Spleen (tissue), 11 donors: ENCODE measurements around the gene CACNA2D3. TPM values are rescaled to one million over a fixed set of nuclear protein-coding genes. Genes with fewer than 3 reads are reported as not detected.

ENCODE experiments used
- DNase-seq: peaks from one replicate; pipeline ENCODE4 v3.0.0-alpha.2; 2020
- H3K27ac ChIP-seq, 8 donors: fragments of 200-600 bp; sonication (generic) in 7 of 8; 1 replicate in 4 of 8; 2 replicates in 4 of 8; pipeline versions ENCODE4 v1.5.0 to v1.8.0; 2016 to 2021; ENCODE audit warnings: inconsistent platforms in 4 of 8, mild to moderate bottlenecking in 4 of 8, moderate library complexity in 1 of 8
- H3K27me3 ChIP-seq, 7 donors: fragments of 200-600 bp; sonication (generic) in 6 of 7; replicated peaks in 1 of 7; 1 replicate in 4 of 7; 2 replicates in 3 of 7; pipeline versions ENCODE4 v1.5.0 to v1.8.0; 2016 to 2021; ENCODE audit warnings: inconsistent platforms in 3 of 7, mild to moderate bottlenecking in 1 of 7
- H3K36me3 ChIP-seq, 6 donors: fragments of 200-600 bp; sonication (generic) in 5 of 6; 1 replicate in 4 of 6; 2 replicates in 2 of 6; pipeline versions ENCODE4 v1.5.0 to v1.8.0; 2016 to 2021; ENCODE audit warnings: inconsistent platforms in 2 of 6
- H3K4me1 ChIP-seq, 6 donors: fragments of 200-600 bp; sonication (generic) in 5 of 6; 1 replicate in 3 of 6; 2 replicates in 3 of 6; pipeline versions ENCODE4 v1.5.0 to v1.8.0; 2016 to 2021; ENCODE audit warnings: inconsistent platforms in 3 of 6
- H3K4me3 ChIP-seq, 8 donors: fragments of 200-600 bp; sonication (generic) in 7 of 8; 1 replicate in 4 of 8; 2 replicates in 4 of 8; pipeline versions ENCODE4 v1.5.0 to v1.8.0; 2016 to 2021; ENCODE audit warnings: inconsistent platforms in 4 of 8, mild to moderate bottlenecking in 4 of 8, moderate library complexity in 2 of 8
- H3K9me3 ChIP-seq, 8 donors: fragments of 200-600 bp; sonication (generic) in 7 of 8; 1 replicate in 4 of 8; 2 replicates in 4 of 8; pipeline versions ENCODE4 v1.5.0 to v1.8.0; 2016 to 2021; ENCODE audit warnings: inconsistent platforms in 4 of 8
- CTCF ChIP-seq, 11 experiments: fragments of 200-600 bp in 7 of 11; fragments of 450-650 bp in 4 of 11; sonication (generic) in 4 of 11; IDR thresholded peaks in 8 of 11; conservative IDR thresholded peaks in 3 of 11; 1 replicate in 7 of 11; 2 replicates in 4 of 11; pipeline versions ENCODE4 v1.4.0 to v1.8.0; 2016 to 2021; ENCODE audit warnings: antibody characterized with exemption in 11 of 11, inconsistent platforms in 4 of 11, mild to moderate bottlenecking in 1 of 11
- POLR2A ChIP-seq, 3 donors: fragments of 450-650 bp; IDR thresholded peaks; one replicate each; pipeline ENCODE4 v1.5.1; 2017; ENCODE audit warnings: antibody characterized with exemption in 3 of 3, mild to moderate bottlenecking in 1 of 3
- POLR2AphosphoS5 ChIP-seq, 3 donors: sonication (generic); formaldehyde crosslinking; IDR thresholded peaks; one replicate each; pipeline ENCODE4 v1.5.1; 2017; ENCODE audit warnings: antibody characterized with exemption in 3 of 3
- WGBS, 5 donors: extraction: QIAGEN DNeasy Blood & Tissue Kit in 3 of 5; methylation state at CpG; one replicate each; pipeline versions ENCODE4 v1.1.5 to v1.1.7; 2013 to 2018; 5-methylcytosine and 5-hydroxymethylcytosine counted together
- intact Hi-C: fragments of 100-400 bp; cut with DNase I; formaldehyde crosslinking; loops from one replicate; pipeline ENCODE4 v1.15.0; 2023; ENCODE audit warnings: low total_unique reads
- polyA plus RNA-seq, 3 donors: library from polyadenylated mRNA; stranded (reverse); fragments of 200-250 nt; gene quantifications; one replicate each; pipeline ENCODE4 v1.2.1, GENCODE V29; 2013
- total RNA-seq, 7 donors: library from RNA; depleted of rRNA in 3 of 7; stranded (reverse); fragments of >200 nt in 3 of 7; fragmentation: NEBNext Ultra II Directional in 4 of 7; extraction: Animal tissue kit (Norgen Biotek cat#: 25700) in 4 of 7; gene quantifications; one replicate each; pipeline versions ENCODE4 v1.1.0 to v1.2.1, GENCODE V29; 2016 to 2021
- donor health status: healthy with polysubstance abuse.
- donor health status: DM: no; HTN: no; CAD: no; lungs with moderate emphysema.
- donor health status: DM: no; HTN: no; CAD: no.
- donor health status: Bipolar disorder and iron deficiency.
- donor health status: healthy.
- donor health status: DM: no; HTN: no; CAD: no.
- donor health status: DM: yes; HTN: yes; CAD: no.

The CACNA2D3 gene
- total and polyA plus RNA-seq, 10 donors, result 0.83 to 4.9 (median 2.9) TPM

GRCh38 chr3:54850484-54851018 is 728.2 kb downstream of the CACNA2D3 start:
- 58 to 72% (median 71%) methylated on average over 2 of the region's 2 CpGs for WGBS, 5 donors
- intact Hi-C loops, result loop anchor here (10.0 kb wide), 1 partner anchor 1404 kb away; no protein-coding TSS in a partner anchor
- H3K36me3 ChIP-seq, result no peaks in the 10 kb centered on the region
- H3K27me3 ChIP-seq, result no peaks in the 10 kb centered on the region
- H3K4me3 ChIP-seq, result no peak overlapping the region
- TF ChIP-seq POLR2A (IDR thresholded peaks at IDR 0.05), result no peak
- TF ChIP-seq POLR2AphosphoS5 (IDR thresholded peaks at IDR 0.05), result no peak
- TF ChIP-seq CTCF (IDR thresholded peaks at IDR 0.05 in 8 of 11, conservative IDR thresholded peaks at IDR 0.05 in 3 of 11), result no peak
- no peak overlapping the region for H3K27ac ChIP-seq
- DNase-seq, result no peak
- no peaks in the 10 kb centered on the region for H3K9me3 ChIP-seq
- H3K4me1 ChIP-seq, result no peaks in the 10 kb centered on the region

- intact Hi-C loops, result loop anchor here (10.0 kb wide), 1 partner anchor 1401 kb away; no protein-coding TSS in a partner anchor
- Histone ChIP-seq H3K4me3 (no peak overlapping the region), H3K27me3 (no peaks in the 10 kb centered on the region), H3K36me3 (no peaks in the 10 kb centered on the region), H3K4me1 (peaks cover 0 to 6% (median 0%) of the 10 kb centered on the region in 6 donors), H3K9me3 (no peaks in the 10 kb centered on the region), H3K27ac (no peak overlapping the region)
- 20 to 27% (median 23%) methylated on average over 19 to 20 of the region's 20 CpGs for WGBS, 5 donors
- TF ChIP-seq CTCF (IDR thresholded peaks at IDR 0.05 in 8 of 11, conservative IDR thresholded peaks at IDR 0.05 in 3 of 11) (peak in 10 of 11 experiments; percentile 20 to 79 (median 68)), POLR2A (IDR thresholded peaks at IDR 0.05) (no peak)
- DNase-seq, result peak; percentile 87
Observed at GRCh38 chr3:54853573-54854404, 731.4 kb downstream of the CACNA2D3 start.

- H3K4me1 ChIP-seq, result peaks cover 0 to 6% (median 0%) of the 10 kb centered on the region in 6 donors
- intact Hi-C loops, result loop anchor here (10.0 kb wide), 1 partner anchor 1399 kb away; no protein-coding TSS in a partner anchor
- H3K36me3 ChIP-seq, result no peaks in the 10 kb centered on the region
- WGBS, 5 donors, result 86 to 100% (median 96%) methylated on average over 1 of the region's 1 CpG
- TF ChIP-seq POLR2AphosphoS5 (IDR thresholded peaks at IDR 0.05) (no peak), CTCF (IDR thresholded peaks at IDR 0.05 in 8 of 11, conservative IDR thresholded peaks at IDR 0.05 in 3 of 11) (no peak), POLR2A (IDR thresholded peaks at IDR 0.05) (no peak)
- no peak overlapping the region for H3K27ac ChIP-seq
- H3K9me3 ChIP-seq, result no peaks in the 10 kb centered on the region
- DNase-seq, result no peak
- no peak overlapping the region for H3K4me3 ChIP-seq
- H3K27me3 ChIP-seq, result no peaks in the 10 kb centered on the region
Observed at GRCh38 chr3:54856271-54856670, 733.9 kb downstream of the CACNA2D3 start.

GRCh38 chr3:54857343-54857742 is 735.0 kb downstream of the CACNA2D3 start:
- no peaks in the 10 kb centered on the region for H3K9me3 ChIP-seq
- H3K27me3 ChIP-seq, result no peaks in the 10 kb centered on the region
- peaks cover 0 to 6% (median 0%) of the 10 kb centered on the region in 6 donors for H3K4me1 ChIP-seq
- no peak overlapping the region for H3K27ac ChIP-seq
- no peak for TF ChIP-seq POLR2A (IDR thresholded peaks at IDR 0.05)
- no peaks in the 10 kb centered on the region for H3K36me3 ChIP-seq
- no peak for DNase-seq
- intact Hi-C loops, result loop anchor here (10.0 kb wide), 1 partner anchor 1397 kb away; no protein-coding TSS in a partner anchor
- H3K4me3 ChIP-seq, result no peak overlapping the region
- WGBS, 5 donors, result 68 to 86% (median 74%) methylated on average over 3 of the region's 3 CpGs
